C4-2B (cell line): Measurements from ENCODE around the gene NCAPH2.

Experiments
- H3K27ac ChIP-seq: fragments of 450-650 bp; 2 replicates; pipeline ENCODE4 v1.5.1; 2017
- CTCF ChIP-seq: fragments of 450-650 bp; conservative IDR thresholded peaks from 2 replicates; pipeline ENCODE4 v1.5.1; 2017; ENCODE audit warnings: mild to moderate bottlenecking
- ZFX ChIP-seq: fragments of 450-650 bp; IDR thresholded peaks from 2 replicates; pipeline ENCODE4 v1.6.1; 2017

Gene NCAPH2

GRCh38 chr22:50563413-50564160 lies 55.6 kb downstream of the NCAPH2 start:
- TF ChIP-seq ZFX (no peak), CTCF (no peak)
- H3K27ac ChIP-seq = peak overlapping the region; percentile 50

- TF ChIP-seq CTCF = no peak
- TF ChIP-seq ZFX = no peak
- H3K27ac ChIP-seq = peak overlapping the region; percentile 50; the same call in 1 of the 2 replicates
Measured at GRCh38 chr22:50564289-50564688, 56.3 kb downstream of the NCAPH2 start.

GRCh38 chr22:50567721-50568252 lies 59.8 kb downstream of the NCAPH2 start:
- no peak overlapping the region for H3K27ac ChIP-seq
- no peak for TF ChIP-seq ZFX
- no peak for TF ChIP-seq CTCF

- no peak overlapping the region for H3K27ac ChIP-seq
- TF ChIP-seq CTCF (no peak), ZFX (no peak)
Measured at GRCh38 chr22:50568626-50569025, 60.6 kb downstream of the NCAPH2 start.

- TF ChIP-seq ZFX = no peak
- no peak for TF ChIP-seq CTCF
- H3K27ac ChIP-seq = no peak overlapping the region
Measured at GRCh38 chr22:50569041-50569459, 61.0 kb downstream of the NCAPH2 start.

- H3K27ac ChIP-seq = no peak overlapping the region
- TF ChIP-seq CTCF (no peak), ZFX (no peak)
Measured at GRCh38 chr22:50569896-50570535, 62.0 kb downstream of the NCAPH2 start.

GRCh38 chr22:50570861-50571260 lies 62.8 kb downstream of the NCAPH2 start:
- TF ChIP-seq ZFX = no peak
- no peak for TF ChIP-seq CTCF
- no peak overlapping the region for H3K27ac ChIP-seq
